GM12892 (cell line): ENCODE data around the gene ANKRD60.

Experiments
- POLR2A ChIP-seq: IDR thresholded peaks from 2 replicates; pipeline ENCODE4 v1.6.1; 2011; ENCODE audit warnings: low read depth, low read length, control low read depth
- TAF1 ChIP-seq: IDR thresholded peaks from 2 replicates; pipeline ENCODE4 v1.6.1; 2011; ENCODE audit warnings: low read depth, mild to moderate bottlenecking, control low read depth, low read length, borderline replicate concordance

DNA sequence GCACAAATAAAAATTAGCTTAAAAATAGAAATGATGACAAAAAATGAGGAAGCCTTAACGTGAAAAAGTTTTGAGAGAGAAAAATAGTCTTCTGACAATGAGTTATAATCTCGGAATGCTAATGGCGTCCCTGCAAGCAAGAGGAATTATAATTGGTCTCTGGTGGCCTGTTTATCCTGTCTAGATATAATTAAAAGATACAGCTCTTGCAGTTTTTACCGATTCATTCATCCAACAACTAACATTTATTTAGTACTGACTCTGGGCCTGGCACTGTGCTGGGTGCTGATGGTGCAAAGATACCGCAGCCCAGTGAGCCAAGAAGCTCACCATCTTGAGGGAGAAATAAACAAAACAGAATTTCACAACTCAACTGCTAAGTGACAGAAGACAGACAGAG lies 31.6 kb upstream of the ANKRD60 start:
- TF ChIP-seq POLR2A (no peak), TAF1 (no peak)
